ENCODE data around the gene FAM219A. TPM values are rescaled to one million over a fixed set of nuclear protein-coding genes. Genes with fewer than 3 reads are reported as not detected.
A peak's percentile ranks its signal among the peaks of the same experiment; 100 is the strongest.
"Not testable (repeated sequence)": the region's sequence is repeated elsewhere in the genome, so short reads cannot be mapped to it uniquely, and the experiment has no call there.

The FAM219A gene
- total RNA-seq, 1 experiment from 2014 or later = 11.6 TPM

GRCh38 chr9:34484678-34485077 is 26.3 kb upstream of the FAM219A start:
- no peak for DNase-seq (ENCODE audit: low spot score)

- DNase-seq (ENCODE audit: low spot score) = not testable (repeated sequence)
These were observed 24.4 kb upstream of the FAM219A start for GRCh38 chr9:34482746-34483145.

GRCh38 chr9:34481620-34482019 is 23.2 kb upstream of the FAM219A start:
- DNase-seq (ENCODE audit: low spot score) = not testable (repeated sequence)

GRCh38 chr9:34479431-34479866 is 21.1 kb upstream of the FAM219A start:
- no peak for DNase-seq (ENCODE audit: low spot score)

- DNase-seq (ENCODE audit: low spot score) = no peak
These were observed 19.2 kb upstream of the FAM219A start for GRCh38 chr9:34477541-34477940.

GRCh38 chr9:34475097-34475496 is 16.7 kb upstream of the FAM219A start:
- DNase-seq (ENCODE audit: low spot score) = no peak

GRCh38 chr9:34465468-34465867 is 7.1 kb upstream of the FAM219A start:
- DNase-seq (ENCODE audit: low spot score) = no peak

- no peak for DNase-seq (ENCODE audit: low spot score)
These were observed 6.2 kb upstream of the FAM219A start for GRCh38 chr9:34464571-34464970.

GRCh38 chr9:34463901-34464232 is 5.5 kb upstream of the FAM219A start:
- DNase-seq (ENCODE audit: low spot score) = no peak

- peak; percentile 61 for DNase-seq (ENCODE audit: low spot score)
These were observed 4.9 kb upstream of the FAM219A start for GRCh38 chr9:34463098-34463900.

- no peak for DNase-seq (ENCODE audit: low spot score)
These were observed 1.6 kb upstream of the FAM219A start for GRCh38 chr9:34459941-34460340.

- DNase-seq (ENCODE audit: low spot score) = no peak
These were observed 986 bp upstream of the FAM219A start for GRCh38 chr9:34459356-34459755.

GRCh38 chr9:34458959-34459340 is 580 bp upstream of the FAM219A start:
- no peak for DNase-seq (ENCODE audit: low spot score)

- DNase-seq (ENCODE audit: low spot score) = peak; percentile 46
These were observed 931 bp downstream of the FAM219A start for GRCh38 chr9:34457266-34458012.

GRCh38 chr9:34456746-34457145 is 1.6 kb downstream of the FAM219A start:
- DNase-seq (ENCODE audit: low spot score) = no peak

- DNase-seq (ENCODE audit: low spot score) = no peak
These were observed 2.2 kb downstream of the FAM219A start for GRCh38 chr9:34456151-34456550.

- peak; percentile 62 for DNase-seq (ENCODE audit: low spot score)
These were observed 3.8 kb downstream of the FAM219A start for GRCh38 chr9:34454571-34455065.

GRCh38 chr9:34452568-34452967 is 5.8 kb downstream of the FAM219A start:
- DNase-seq (ENCODE audit: low spot score) = no peak

- DNase-seq (ENCODE audit: low spot score) = peak; percentile 37
These were observed 6.8 kb downstream of the FAM219A start for GRCh38 chr9:34451545-34451944.

GRCh38 chr9:34451135-34451534 is 7.2 kb downstream of the FAM219A start:
- no peak for DNase-seq (ENCODE audit: low spot score)

- DNase-seq (ENCODE audit: low spot score) = no peak
These were observed 7.7 kb downstream of the FAM219A start for GRCh38 chr9:34450644-34451043.

GRCh38 chr9:34446951-34447350 is 11.4 kb downstream of the FAM219A start:
- DNase-seq (ENCODE audit: low spot score) = no peak

- DNase-seq (ENCODE audit: low spot score) = no peak
These were observed 11.9 kb downstream of the FAM219A start for GRCh38 chr9:34446468-34446891.
